Suppressor macrophage treated with lipopolysaccharide for 1 hour (primary cell): ENCODE measurements around the gene IL17F.
A peak's percentile ranks its signal among the peaks of the same experiment; 100 is the strongest.

Experiments
- DNase-seq, 3 donors: peaks; one replicate each; pipeline ENCODE4 v3.0.0-alpha.2; 2020 to 2022

IL17F gene

DNA sequence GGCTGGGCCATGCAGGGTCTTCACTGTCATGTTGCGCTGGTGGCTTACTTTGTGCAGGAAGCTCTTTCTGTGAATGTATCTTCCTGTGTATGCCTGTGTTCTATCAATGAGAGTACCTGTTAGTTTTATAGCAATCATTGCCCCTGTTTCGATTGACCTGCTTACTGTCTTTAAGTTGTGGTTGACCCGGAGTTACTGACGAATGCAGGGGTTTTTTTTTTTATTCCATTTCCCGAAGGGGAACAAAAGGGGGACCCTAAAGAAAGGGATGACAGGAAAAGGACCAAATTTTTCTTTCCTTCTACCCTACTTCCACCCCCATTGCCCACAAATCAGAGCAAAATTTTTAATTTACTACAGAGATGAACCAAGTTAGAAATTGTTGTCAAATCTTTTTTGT, at the start of gene IL17F:
IL17F (minus strand) TSS at position 101 of the 400 bp plus-strand sequence; CDS start at position 30, 71 bp downstream.
- DNase-seq, result no peak

DNA sequence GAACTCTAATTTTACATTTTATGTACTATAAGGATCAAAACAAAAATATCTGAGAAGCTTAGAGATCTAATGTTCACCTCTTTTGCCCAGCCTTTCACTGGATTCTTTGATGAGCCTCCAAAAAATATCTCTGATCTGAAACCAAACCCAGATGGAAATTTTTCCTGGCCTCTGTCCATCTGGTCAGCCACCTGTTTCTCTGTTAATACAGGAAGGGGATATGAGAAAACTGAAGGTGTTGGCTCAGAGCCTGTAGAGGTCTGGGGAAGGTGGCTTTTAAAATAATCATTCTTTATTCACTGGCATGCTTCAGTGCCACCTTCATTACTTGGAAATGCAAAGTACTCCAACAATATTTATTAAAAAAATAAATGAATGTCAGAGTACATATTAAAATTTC, 48.8 kb upstream of the IL17F start:
- no peak for DNase-seq

DNA sequence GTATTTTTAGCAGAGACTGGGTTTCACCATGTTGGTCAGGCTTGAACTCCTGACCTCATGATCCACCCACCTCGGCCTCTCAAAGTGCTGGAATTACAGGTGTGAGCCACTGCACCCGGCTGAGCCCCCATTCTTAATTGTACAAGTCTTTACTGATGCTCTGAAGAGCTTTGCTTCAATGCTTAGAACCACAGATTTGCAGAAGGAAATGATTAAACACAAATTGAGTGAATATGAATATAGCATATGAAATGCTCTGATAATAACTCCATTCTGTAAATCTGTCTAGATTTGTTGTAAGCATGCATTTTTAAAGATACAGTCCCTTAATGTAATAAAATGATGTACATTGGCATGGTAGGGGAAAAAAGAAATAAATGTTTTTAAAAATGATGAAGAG, 44.5 kb upstream of the IL17F start:
- no peak for DNase-seq

DNA sequence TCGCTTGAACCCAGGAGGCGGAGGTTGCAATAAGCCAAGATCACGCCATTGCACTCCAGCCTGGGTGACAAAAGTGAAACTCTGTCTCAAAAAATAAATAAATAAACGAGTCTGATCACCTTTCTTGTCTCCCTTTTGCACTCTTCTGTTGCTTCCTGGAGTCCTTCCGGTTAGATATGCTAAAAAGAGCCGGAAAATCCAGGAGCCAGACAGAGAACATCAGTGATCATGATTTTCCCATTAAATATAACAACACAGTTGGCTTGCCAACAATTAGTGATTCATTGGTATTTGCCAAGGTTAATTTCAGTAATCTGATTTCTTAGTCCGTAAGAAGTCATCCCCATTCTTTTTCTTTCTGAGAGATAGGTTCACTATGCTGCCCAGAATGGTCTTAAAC, 43.9 kb upstream of the IL17F start:
- no peak for DNase-seq

DNA sequence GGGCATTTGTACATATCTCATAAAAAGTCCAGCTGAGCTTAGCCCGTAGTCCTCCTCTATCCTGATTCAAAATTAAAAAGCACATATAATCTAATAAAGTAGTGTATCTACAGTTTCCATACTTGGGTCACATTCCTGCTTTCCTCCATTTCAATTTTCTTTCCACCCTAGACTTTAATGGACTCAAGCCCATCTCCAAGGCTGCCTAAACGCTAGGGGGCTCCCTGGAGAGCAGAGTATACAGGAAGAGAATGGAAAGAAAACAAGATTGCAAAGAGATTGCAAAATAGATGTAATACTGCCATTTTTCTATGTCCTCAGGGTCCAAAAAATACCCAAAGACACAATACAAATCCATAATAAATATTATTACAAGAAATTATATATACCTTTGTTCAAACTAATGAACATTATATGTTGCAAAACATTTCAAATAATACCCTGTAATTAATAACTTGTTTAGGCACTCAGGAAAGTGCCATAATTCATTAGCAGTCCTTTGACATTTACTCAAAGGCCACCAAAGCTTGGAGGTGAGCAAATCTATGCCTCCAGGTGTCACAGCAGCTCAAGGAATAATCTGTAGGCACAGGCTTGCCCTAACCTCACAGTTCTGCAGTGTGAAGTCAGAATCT, 42.6 kb upstream of the IL17F start:
- DNase-seq, result peak; percentile 86 to 91 (median 88)

DNA sequence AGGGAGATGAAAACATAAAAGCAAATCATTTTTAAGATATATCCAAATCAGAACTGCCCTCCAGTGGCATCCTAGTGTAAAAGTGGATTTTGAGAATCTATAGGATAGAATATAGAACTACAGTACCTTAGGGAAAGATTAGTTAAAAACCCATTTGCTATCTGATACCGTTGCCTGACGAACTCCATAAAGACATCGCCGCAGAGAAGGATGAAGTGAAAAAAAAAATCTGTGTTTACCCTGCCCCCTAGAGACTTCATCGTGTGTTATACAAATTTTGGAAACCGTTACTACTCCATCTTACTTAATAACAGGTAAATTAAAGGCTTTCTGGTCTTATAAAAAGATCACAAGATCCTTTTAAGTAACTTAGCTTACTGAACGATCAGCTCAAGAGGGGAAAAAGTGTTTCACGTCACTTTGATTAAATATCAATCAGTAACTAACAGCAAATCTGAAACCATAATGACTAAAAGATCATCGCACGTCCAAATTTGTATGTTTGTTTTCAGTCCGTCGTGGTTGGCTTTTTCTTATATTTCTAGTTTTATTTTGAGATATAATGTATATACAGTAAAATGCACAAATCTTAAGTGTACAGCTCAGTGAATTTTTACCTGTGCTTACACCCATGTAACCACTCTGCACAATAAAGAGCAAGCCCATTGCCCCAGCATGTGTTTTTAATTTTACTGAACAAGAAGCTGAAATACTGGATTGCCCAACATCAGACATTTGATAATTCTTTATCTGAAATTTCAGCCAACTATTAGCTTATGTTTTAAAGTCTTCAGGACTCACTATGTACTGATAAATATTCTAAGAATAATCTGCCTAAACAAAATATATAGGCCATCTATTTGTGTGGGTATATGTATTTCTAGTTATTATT, 41.1 kb upstream of the IL17F start:
- peak in 1 of 3 donors; percentile 6 for DNase-seq

DNA sequence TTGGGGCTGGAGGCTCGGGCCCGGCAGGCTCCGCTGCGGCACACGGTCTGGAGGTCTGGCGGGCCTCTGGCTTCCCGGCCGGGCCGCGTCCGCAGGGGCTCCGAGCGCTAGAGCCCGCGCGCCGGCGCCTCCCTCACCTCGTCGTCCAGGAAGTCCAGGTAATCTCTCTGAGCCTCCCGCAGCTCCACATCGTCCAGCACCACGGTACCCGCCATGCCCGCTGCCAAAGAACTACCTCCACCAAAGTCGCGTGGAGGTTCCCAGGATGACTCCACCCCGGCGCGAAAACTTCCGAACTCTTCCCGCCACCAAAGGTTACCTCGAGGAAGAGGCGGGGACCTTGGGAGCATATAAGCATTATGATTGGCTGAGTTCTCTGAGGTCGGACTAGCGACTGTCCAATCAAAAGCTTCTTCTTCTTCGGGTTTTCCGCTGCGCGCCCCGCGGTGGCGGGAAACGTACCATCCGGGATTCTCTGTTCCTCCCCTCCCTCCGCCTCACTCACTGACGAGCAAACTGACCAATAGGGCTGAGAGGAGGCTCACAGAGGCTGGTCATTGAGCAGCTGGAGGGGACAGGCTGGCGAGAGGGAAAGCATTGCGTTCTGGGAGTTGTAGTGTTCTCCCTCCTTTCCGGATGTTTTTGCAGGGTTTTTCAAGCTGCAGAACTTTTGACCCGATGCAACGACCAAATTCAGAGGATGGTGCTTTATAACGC, 40.3 kb upstream of the IL17F start, which contains the start of gene MCM3:
MCM3 (minus strand) TSS at position 283 of the 717 bp plus-strand sequence; CDS start at position 215, 68 bp downstream.
- peak; percentile 98 to 100 (median 99) for DNase-seq

DNA sequence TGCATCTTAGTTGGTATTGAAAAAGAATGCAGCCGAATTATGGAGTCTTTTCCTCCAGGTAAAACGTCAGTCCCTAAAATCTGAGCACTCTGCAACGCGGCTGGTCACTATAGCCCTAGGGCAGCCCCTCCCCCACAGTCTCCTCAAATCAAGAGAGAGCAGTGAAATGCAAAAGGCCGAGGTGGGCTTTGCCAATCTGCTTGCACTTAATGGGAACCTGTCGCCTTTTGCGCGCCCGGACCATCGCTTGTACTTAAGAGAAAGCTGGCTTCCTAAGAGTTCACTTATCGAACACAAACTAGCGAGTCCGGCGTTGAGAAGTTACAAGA, 39.8 kb upstream of the IL17F start:
- DNase-seq, result peak in 1 of 3 donors; percentile 54

DNA sequence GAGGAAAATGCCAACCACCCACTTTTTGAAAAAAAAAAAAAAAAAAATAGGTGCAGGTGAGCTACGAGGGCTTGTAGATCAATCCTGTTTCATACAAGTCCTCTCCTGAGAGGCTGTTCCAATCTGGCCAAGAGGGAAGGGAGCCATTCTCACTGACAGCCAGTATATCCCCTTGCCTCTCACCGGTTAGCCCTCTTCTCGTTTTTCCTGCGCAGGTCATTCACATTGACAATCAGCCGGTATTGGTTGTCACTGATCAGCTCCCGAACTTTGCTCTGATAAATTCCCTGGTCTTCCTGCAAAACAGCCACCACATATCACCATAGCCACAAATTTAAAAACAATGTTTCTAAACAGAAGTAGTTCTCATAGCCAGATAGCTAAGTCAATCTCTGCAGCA, 38.8 kb upstream of the IL17F start:
- DNase-seq, result no peak

DNA sequence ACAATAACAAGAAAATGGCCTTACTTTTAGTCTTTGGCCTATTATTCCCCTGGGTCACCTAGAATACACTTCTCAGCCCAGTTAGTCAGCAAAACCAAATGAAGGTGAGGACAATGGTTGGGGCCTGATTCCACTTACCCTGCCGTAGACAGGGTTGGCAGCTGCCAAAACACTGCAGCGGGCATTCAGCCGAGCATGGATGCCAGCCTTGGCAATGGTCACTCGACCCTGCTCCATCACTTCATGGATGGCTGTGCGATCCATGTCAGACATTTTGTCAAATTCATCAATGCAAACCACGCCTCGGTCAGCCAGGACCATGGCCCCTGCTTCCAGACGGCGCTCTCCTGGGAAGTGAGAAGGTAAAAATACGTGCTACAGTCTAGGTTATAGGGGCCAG, 31.8 kb upstream of the IL17F start:
- DNase-seq, result no peak

DNA sequence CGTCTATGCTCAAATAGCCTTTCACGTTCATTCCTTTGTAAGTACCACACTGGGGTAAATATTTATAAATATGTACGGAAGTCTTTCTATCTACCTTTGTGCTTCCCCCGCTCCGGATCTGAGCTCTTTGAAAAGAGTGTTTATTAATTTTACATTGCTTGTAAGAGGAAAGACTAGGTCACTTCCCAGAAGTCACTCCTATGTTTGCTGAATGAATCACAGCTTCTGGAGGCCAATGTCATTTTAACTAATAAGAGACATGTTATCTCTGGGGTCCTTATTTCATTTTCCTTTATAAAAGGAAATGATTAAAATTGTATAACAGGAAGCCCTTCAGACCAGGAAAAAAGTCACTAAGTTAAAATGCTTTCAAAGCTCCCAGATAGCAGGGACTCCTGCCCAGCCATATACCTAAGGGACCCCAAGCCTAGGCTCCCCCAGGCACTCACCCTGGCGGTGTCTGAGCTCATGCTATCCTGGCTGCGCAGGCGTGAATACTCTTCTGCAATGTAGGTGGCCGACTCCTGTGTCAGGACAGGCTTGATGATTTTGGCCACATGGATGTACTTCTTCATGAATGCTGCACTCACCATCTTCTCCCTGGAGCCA, 27.7 kb upstream of the IL17F start:
- DNase-seq, result no peak

DNA sequence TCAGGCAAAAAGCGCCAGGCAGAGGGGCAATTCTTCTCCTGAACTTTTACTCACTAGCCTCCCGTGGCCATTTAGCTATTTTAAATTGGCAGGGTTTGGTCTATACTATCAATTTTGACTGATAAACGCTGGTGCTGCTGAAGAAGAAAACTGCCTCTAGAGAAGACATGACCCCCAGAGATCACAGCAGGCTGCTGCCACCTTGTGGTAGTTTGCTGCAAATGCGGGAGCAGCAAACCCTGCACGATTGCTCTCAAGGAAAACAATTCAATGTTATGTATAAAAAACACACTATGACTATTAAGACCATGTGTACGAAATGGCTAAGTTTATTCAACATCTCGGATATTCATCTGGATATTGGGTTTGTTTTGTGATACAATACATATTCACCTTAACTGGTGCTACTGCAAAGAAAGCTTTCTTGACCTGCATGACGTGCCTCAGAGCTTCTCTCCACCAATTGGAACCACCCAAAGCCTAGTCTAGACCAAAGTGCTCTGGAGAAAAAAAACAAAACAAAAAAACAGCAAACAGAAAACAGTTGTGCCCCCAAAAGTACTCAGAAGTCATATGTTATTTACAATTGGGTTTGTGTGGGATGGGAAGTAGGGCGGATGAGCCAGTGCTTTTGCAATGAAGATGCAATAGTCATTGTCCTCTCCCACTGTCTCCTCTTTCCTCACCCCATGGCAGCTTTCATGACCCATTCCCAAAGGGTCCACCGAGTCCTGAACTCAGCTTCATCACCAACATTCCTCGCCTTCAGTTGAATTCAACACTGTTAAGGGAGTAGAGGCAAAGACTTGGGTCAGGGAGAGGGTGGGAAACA, 19.6 kb upstream of the IL17F start:
- DNase-seq, result peak; percentile 60 to 69 (median 63)

DNA sequence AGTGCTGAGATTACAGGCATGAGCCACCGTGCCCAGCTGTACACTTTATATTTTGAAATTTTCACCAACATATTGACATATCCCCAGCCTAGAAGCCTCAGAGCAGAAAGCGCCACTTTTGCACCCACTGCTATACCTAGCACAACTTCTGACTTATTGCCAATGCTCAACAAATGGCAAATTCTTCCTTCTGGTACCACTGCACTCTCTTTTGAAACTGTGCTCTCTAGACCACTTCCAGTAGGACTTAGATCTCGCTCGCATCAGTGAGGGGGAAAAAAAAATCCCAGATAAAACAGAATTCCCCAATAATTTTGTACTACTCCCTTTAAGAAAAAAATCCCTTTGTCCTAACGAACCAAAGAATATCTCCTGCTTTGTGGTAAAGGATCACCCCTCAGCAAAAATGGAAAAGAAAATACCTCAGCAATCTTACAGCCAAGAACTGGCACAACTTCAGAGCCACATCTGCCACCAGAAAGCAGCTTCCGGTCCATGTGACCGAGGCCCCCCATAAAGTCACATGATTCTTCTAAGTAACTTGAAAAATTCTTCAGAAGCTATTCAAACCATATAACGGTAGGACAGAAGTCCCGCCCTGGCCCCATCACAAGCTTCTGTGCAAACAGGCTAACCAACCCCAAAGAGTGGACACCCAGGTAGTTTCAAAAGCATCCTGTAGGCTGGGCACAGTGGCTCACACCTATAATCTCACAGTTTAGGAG, 18.5 kb upstream of the IL17F start:
- DNase-seq, result no peak

DNA sequence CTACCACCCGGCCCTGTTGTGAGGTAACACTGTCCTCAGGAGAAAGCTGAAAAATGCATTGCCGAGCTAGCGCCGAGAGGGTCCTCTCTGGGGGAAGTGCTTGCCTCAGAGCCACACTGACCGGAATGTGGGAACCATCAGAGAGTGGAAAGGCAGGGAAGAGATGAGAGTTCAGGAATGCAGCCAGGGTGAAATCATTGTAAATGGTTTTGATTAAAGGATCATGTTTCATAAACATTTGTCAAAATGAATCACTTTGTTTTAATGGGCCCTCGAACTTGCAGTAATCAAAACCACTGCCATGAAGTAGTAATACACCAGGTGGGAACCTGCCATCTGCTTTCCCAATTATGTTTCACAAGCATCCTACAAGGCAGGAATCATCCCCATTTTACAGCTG, 16.9 kb upstream of the IL17F start:
- no peak for DNase-seq

DNA sequence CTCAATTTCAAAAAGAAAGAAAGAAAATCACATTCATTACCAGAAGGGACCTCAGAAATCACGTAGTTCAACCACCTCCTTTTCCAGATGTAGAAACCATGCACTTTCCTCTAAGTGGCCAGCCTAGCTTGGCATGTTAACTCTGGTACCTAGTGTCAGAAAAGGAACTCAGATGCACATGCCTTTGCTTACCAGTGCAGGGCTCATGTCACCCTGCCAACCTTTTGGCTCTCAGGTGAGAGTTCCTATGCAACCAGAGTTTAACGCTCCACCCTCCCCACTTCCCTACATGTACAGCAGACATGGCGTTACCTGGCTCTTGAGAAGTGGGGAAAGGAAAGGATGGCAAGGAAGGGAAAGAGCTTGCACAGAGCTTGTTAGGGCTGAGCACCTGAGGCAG, 16.3 kb upstream of the IL17F start:
- DNase-seq, result no peak

DNA sequence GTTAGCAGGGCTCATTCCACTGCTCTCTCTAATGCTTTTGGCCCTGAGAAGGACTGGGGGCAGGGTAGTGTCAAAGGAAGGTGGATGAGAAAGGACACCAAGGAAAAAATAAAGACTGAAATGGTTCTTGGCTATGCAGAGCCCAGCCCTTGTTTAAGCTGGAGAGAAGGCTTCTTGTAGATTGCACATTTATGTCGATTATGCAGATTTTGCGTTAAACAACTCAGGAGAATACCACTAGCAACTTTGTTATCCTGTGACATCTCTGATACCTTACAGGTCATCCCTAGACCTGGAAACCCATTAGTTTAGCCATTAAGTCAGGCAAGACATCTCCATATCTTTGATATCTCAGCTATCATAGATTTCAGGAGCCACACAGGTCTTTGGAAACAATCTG, 11.1 kb upstream of the IL17F start:
- no peak for DNase-seq

DNA sequence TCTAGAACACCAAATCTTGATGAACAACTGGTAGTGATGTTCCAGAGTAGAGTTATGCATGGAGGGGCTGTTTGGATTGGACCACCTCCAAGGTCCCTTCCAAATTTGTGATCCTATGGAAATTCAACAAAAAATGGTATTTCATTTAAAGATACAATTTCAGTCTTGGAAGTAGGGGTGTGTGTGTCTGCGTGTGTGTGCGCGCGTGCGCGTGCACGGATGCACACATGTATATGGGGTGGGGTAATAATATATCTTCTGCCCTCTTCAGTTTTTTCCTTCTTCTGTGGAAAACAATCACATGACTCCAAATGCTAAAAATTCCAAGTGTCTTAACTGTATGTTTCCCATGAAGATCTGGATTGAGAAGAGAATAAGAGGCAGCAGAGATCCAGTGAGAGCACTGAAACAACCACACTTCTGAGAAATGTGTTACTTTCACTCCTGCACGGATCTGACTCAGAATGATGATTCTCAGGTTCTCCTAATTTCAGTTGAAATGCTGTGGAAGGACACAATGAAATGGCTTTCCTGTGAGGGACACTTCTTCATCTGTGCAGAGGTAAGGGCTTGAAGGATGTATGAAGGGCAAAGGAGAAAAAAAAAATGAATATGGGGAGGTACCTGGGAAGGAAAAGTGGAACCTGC, 10.6 kb upstream of the IL17F start:
- no peak for DNase-seq

DNA sequence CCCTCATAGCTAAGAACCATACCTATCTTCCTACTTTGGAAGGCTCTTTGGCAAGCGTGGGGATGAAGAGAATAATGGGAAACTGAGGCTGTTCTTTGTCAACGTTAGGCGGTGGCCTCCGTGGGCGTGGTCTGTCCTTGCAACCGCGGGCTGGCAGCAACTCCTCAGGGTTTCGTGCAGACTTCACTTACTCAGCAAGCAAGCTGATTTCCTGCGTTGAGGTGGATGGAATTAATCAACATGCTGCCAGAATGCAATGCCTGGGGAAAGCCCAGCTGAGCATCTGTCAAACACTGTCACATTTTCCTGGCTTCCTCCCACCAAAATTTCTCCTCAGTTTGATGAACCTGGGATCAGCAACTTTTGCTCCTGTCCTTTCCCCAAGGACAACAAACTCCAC, 9.2 kb upstream of the IL17F start:
- no peak for DNase-seq

DNA sequence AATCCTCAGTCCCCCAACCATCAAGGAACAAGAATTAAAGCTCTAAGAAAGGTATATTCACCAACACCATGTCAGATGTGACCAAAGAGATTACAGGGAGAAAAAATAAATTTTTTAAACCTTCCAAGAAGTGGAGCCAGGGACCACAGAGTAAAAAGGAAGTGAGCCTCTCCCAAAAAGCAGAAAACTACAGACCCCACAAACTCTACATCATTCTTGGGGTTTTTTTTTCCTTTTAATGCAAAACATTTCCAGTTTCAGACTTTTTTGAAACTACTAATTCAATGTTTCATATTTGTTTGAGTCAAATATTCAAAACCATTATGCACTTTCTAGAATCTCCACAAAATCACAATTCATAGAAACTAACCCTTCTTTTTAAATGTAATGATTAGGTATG, 6.8 kb upstream of the IL17F start:
- DNase-seq, result no peak

DNA sequence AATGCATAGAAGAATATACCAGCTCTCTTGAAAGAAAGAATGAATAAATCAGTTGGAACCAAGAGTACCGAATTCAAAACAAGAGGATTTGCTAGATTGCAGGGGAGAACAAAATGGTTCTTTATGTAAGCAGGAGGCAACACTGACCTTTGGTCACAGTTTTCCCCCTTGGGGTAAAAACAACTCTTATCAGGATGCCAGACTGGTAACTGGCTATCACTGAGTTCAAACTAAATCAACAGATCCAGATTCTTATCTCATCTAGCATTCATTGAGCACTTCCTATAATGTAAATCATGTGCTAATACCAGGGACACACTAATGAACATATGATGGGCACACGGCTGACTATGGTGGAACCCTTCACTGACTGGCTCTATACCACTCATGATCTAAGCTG, 4.8 kb upstream of the IL17F start:
- DNase-seq, result no peak

DNA sequence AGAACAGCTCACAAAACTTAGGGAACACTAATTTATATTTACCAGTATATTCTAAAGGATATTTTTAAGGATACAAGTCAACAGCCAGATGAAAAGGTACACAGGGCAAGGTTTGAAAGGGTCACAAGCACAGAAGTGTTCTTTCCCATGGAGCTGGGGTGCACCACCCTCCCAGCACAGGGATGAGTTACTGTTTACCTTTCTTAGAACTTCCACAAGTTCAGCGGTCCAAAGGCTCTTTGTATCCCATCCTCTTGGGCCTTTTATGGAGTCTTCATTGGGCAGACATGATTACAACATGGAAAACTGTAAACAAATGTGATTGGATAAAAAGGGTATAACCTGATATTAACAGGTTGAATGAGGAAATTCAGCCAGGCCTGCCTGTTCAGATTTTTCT, 1.1 kb upstream of the IL17F start:
- DNase-seq, result no peak
